Thoracic aorta (tissue), 2 donors: Measurements from ENCODE around the gene RBFOX1. TPM values are rescaled to one million over a fixed set of nuclear protein-coding genes. Genes with fewer than 3 reads are reported as not detected.

Source experiments
- ATAC-seq: fragments of 150-250 bp; one replicate; pipeline ENCODE4 v1.8.0; 2017; ENCODE audit warnings: low read depth; ENCODE audit not compliant: insufficient number of reproducible peaks, low FRiP score
- DNase-seq: peaks from one replicate; pipeline ENCODE4 v3.0.0-alpha.2; 2020; ENCODE audit warnings: low spot score
- H3K27ac ChIP-seq, 2 donors: fragments of 200-600 bp; sonication (generic); 1 replicate in 1 of 2; 2 replicates in 1 of 2; pipeline ENCODE4 v1.5.1; 2016; ENCODE audit warnings: mild to moderate bottlenecking in 2 of 2, moderate library complexity in 2 of 2
- H3K27me3 ChIP-seq: fragments of 200-600 bp; sonication (generic); replicated peaks from 2 replicates; pipeline ENCODE4 v1.6.0; 2016; ENCODE audit warnings: mild to moderate bottlenecking; ENCODE audit not compliant: insufficient read depth
- H3K36me3 ChIP-seq: fragments of 200-600 bp; sonication (generic); one replicate; pipeline ENCODE4 v1.5.1; 2016
- H3K4me1 ChIP-seq, 2 donors: fragments of 200-600 bp; sonication (generic); 1 replicate in 1 of 2; 2 replicates in 1 of 2; pipeline versions ENCODE4 v1.5.1 to v1.6.0; 2016; ENCODE audit warnings: low read depth in 2 of 2, mild to moderate bottlenecking in 1 of 2; ENCODE audit not compliant: control insufficient read depth in 1 of 2
- H3K4me3 ChIP-seq: fragments of 200-600 bp; sonication (generic); 2 replicates; pipeline ENCODE4 v1.5.1; 2016; ENCODE audit warnings: mild to moderate bottlenecking
- H3K9me3 ChIP-seq: fragments of 200-600 bp; sonication (generic); 2 replicates; pipeline ENCODE4 v1.5.1; 2016
- CTCF ChIP-seq: fragments of 200-600 bp; sonication (generic); IDR thresholded peaks from one replicate; pipeline ENCODE4 v1.5.1; 2019; ENCODE audit warnings: antibody characterized with exemption
- total RNA-seq, 2 donors: library from RNA; depleted of rRNA; stranded (reverse); fragments of >200 nt; gene quantifications; one replicate each; pipeline versions ENCODE4 v1.1.0 to v1.2.3, GENCODE V29; 2016

RBFOX1 gene
- total RNA-seq, 2 donors from 2014 or later, result not detected

GRCh38 chr16:7471268-7471667 is 138.6 kb downstream of the RBFOX1 start:
- no peaks in the 10 kb centered on the region for H3K27me3 ChIP-seq
- H3K9me3 ChIP-seq, result no peaks in the 10 kb centered on the region
- TF ChIP-seq CTCF, result no peak
- H3K27ac ChIP-seq, result no peak overlapping the region
- DNase-seq, result no peak
- no peak overlapping the region for H3K4me3 ChIP-seq
- no peaks in the 10 kb centered on the region for H3K36me3 ChIP-seq
- no peaks in the 10 kb centered on the region for H3K4me1 ChIP-seq
- ATAC-seq, result no peak

- no peak overlapping the region for H3K27ac ChIP-seq
- DNase-seq, result no peak
- TF ChIP-seq CTCF, result no peak
- no peaks in the 10 kb centered on the region for H3K36me3 ChIP-seq
- no peaks in the 10 kb centered on the region for H3K27me3 ChIP-seq
- no peak for ATAC-seq
- no peak overlapping the region for H3K4me3 ChIP-seq
- no peaks in the 10 kb centered on the region for H3K9me3 ChIP-seq
- no peaks in the 10 kb centered on the region for H3K4me1 ChIP-seq
These were observed 149.4 kb downstream of the RBFOX1 start for GRCh38 chr16:7482032-7482431.

- Histone ChIP-seq H3K4me1 (no peaks in the 10 kb centered on the region), H3K4me3 (no peak overlapping the region), H3K9me3 (no peaks in the 10 kb centered on the region), H3K36me3 (no peaks in the 10 kb centered on the region), H3K27me3 (no peaks in the 10 kb centered on the region), H3K27ac (no peak overlapping the region)
- no peak for DNase-seq
- no peak for TF ChIP-seq CTCF
- ATAC-seq, result no peak
These were observed 150.1 kb downstream of the RBFOX1 start for GRCh38 chr16:7482596-7483290.

GRCh38 chr16:7487574-7488323 is 155.1 kb downstream of the RBFOX1 start:
- no peaks in the 10 kb centered on the region for H3K27me3 ChIP-seq
- DNase-seq (no peak), ATAC-seq (no peak)
- H3K36me3 ChIP-seq, result no peaks in the 10 kb centered on the region
- H3K27ac ChIP-seq, result no peak overlapping the region
- H3K4me3 ChIP-seq, result no peak overlapping the region
- no peak for TF ChIP-seq CTCF
- H3K4me1 ChIP-seq, result no peaks in the 10 kb centered on the region
- no peaks in the 10 kb centered on the region for H3K9me3 ChIP-seq

GRCh38 chr16:7492122-7492521 is 159.5 kb downstream of the RBFOX1 start:
- ATAC-seq, result no peak
- no peaks in the 10 kb centered on the region for H3K9me3 ChIP-seq
- no peaks in the 10 kb centered on the region for H3K27me3 ChIP-seq
- no peaks in the 10 kb centered on the region for H3K36me3 ChIP-seq
- H3K4me1 ChIP-seq, result no peaks in the 10 kb centered on the region
- no peak for TF ChIP-seq CTCF
- no peak overlapping the region for H3K27ac ChIP-seq
- no peak for DNase-seq
- no peak overlapping the region for H3K4me3 ChIP-seq
